GM12892 (cell line): ENCODE measurements around the gene FSTL5.

Experiments used
- POLR2A ChIP-seq: IDR thresholded peaks from 2 replicates; pipeline ENCODE4 v1.6.1; 2011; ENCODE audit warnings: low read depth, low read length, control low read depth
- TAF1 ChIP-seq: IDR thresholded peaks from 2 replicates; pipeline ENCODE4 v1.6.1; 2011; ENCODE audit warnings: low read depth, mild to moderate bottlenecking, control low read depth, low read length, borderline replicate concordance

DNA sequence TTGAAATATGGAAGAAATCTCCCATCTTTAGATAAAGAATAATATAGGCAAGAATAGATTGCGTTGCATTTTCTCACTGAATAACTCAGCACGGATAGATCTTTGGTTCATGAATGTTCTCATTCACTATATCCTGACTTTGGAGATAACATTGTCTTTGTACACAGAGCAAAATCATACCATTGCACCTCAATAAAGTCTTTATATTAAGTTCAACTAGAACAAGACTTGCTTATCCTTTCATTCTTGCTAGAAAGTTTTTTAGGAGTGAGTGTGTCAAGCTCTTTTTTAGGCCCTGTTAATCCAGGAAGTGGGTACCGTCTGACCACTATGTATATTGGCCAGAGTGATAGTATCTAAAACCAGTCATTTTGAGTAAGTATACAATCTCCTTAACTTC is 658.7 kb downstream of the FSTL5 start:
- no peak for TF ChIP-seq TAF1
- TF ChIP-seq POLR2A: no peak
